HEK293T (cell line): ENCODE results near the gene TRPC4.
A peak's percentile ranks its signal among the peaks of the same experiment; 100 is the strongest.

Experiments
- CTCF ChIA-PET: fragments of 350-600 bp; formaldehyde crosslinking; extraction: SDS; loops from one replicate; lab custom pipeline; 2021; ENCODE audit warnings: antibody characterized with exemption, inconsistent platforms; lab: Yijun Ruan, JAX
- POLR2A ChIA-PET: fragments of 350-600 bp; formaldehyde crosslinking; extraction: SDS; loops from one replicate; lab custom pipeline; 2020; ENCODE audit warnings: antibody characterized with exemption, inconsistent platforms; lab: Yijun Ruan, JAX
- DNase-seq: peaks from one replicate; pipeline ENCODE4 v3.0.0; 2012; ENCODE audit warnings: mixed read lengths; ENCODE audit errors: extremely low spot score
- ARNT ChIP-seq: fragments of 450-650 bp; IDR thresholded peaks from 2 replicates; pipeline ENCODE4 v1.6.1; 2017; ENCODE audit warnings: mild to moderate bottlenecking
- BHLHE40 ChIP-seq: fragments of 450-650 bp; IDR thresholded peaks from 2 replicates; pipeline ENCODE4 v1.6.1; 2016; ENCODE audit warnings: mild to moderate bottlenecking, moderate library complexity, borderline replicate concordance
- CTBP1 ChIP-seq: fragments of 450-650 bp; IDR thresholded peaks from 2 replicates; pipeline ENCODE4 v1.6.1; 2016; ENCODE audit warnings: borderline replicate concordance
- ELF4 ChIP-seq: fragments of 450-650 bp; IDR thresholded peaks from 2 replicates; pipeline ENCODE4 v1.6.1; 2017; ENCODE audit warnings: antibody characterized with exemption
- FOXA1 ChIP-seq: fragments of 450-650 bp; IDR thresholded peaks from 2 replicates; pipeline ENCODE4 v1.6.1; 2016; ENCODE audit warnings: mild to moderate bottlenecking
- FOXK2 ChIP-seq: fragments of 450-650 bp; IDR thresholded peaks from 2 replicates; pipeline ENCODE4 v1.6.1; 2016; ENCODE audit warnings: mild to moderate bottlenecking
- FOXM1 ChIP-seq: fragments of 450-650 bp; IDR thresholded peaks from 2 replicates; pipeline ENCODE4 v1.6.1; 2017; ENCODE audit warnings: mild to moderate bottlenecking, borderline replicate concordance
- HDGF ChIP-seq: fragments of 450-650 bp; IDR thresholded peaks from 2 replicates; pipeline ENCODE4 v1.6.1; 2017; ENCODE audit warnings: antibody characterized with exemption, borderline replicate concordance
- L3MBTL2 ChIP-seq: fragments of 450-650 bp; conservative IDR thresholded peaks from 2 replicates; pipeline ENCODE4 v1.6.1; 2016; ENCODE audit warnings: mild to moderate bottlenecking
- LEF1 ChIP-seq: fragments of 450-650 bp; IDR thresholded peaks from 2 replicates; pipeline ENCODE4 v1.6.1; 2017; ENCODE audit warnings: mild to moderate bottlenecking, borderline replicate concordance
- NFRKB ChIP-seq: fragments of 450-650 bp; IDR thresholded peaks from 2 replicates; pipeline ENCODE4 v1.6.1; 2016; ENCODE audit warnings: mild to moderate bottlenecking, moderate library complexity
- PKNOX1 ChIP-seq: fragments of 450-650 bp; IDR thresholded peaks from 2 replicates; pipeline ENCODE4 v1.6.1; 2016
- SP1 ChIP-seq: fragments of 450-650 bp; IDR thresholded peaks from 2 replicates; pipeline ENCODE4 v1.6.1; 2017
- SUZ12 ChIP-seq: fragments of 450-650 bp; IDR thresholded peaks from 2 replicates; pipeline ENCODE4 v1.6.1; 2016; ENCODE audit warnings: mild to moderate bottlenecking
- TARDBP ChIP-seq: fragments of 450-650 bp; IDR thresholded peaks from 2 replicates; pipeline ENCODE4 v1.6.1; 2016
- ZNF384 ChIP-seq: fragments of 450-650 bp; IDR thresholded peaks from 2 replicates; pipeline ENCODE4 v1.6.1; 2016

The TRPC4 gene

GRCh38 chr13:37869506-37869755 lies 141 bp downstream of the TRPC4 start:
- ChIA-PET POLR2A (no interaction called here), CTCF (interaction anchor here (1.0 to 2.1 kb wide), 2 partner anchors 10 to 713 kb away, joined by 4 to 7 read pairs; no protein-coding TSS in a partner anchor)
- peak; percentile 12 for DNase-seq
- TF ChIP-seq PKNOX1 (no peak), HDGF (no peak), NFRKB (no peak), FOXA1 (no peak), ARNT (no peak), L3MBTL2 (no peak), SUZ12 (no peak), CTBP1 (no peak), SP1 (no peak), BHLHE40 (no peak), ELF4 (no peak)

GRCh38 chr13:37868691-37869505 lies 674 bp downstream of the TRPC4 start:
- DNase-seq: no peak
- POLR2A ChIA-PET: no interaction called here
- TF ChIP-seq SUZ12 (no peak), ARNT (no peak), ZNF384 (no peak), NFRKB (no peak), PKNOX1 (no peak), LEF1 (no peak), FOXA1 (no peak), FOXM1 (no peak), BHLHE40 (no peak), HDGF (no peak), SP1 (no peak), L3MBTL2 (no peak), CTBP1 (no peak), FOXK2 (no peak)
- CTCF ChIA-PET: interaction anchor here (0.6 to 2.1 kb wide), 2 partner anchors 9 to 713 kb away, joined by 3 to 7 read pairs; no protein-coding TSS in a partner anchor

- CTCF ChIA-PET: interaction anchor here (0.6 kb wide), 1 partner anchor 712 kb away, joined by 3 read pairs; no protein-coding TSS in a partner anchor
- DNase-seq: no peak
- TF ChIP-seq FOXK2: no peak
- no peak for TF ChIP-seq ARNT
- TF ChIP-seq LEF1: no peak
- no peak for TF ChIP-seq FOXM1
- no peak for TF ChIP-seq SP1
- no peak for TF ChIP-seq HDGF
- TF ChIP-seq SUZ12: no peak
- TF ChIP-seq TARDBP: no peak
- no peak for TF ChIP-seq ELF4
- no peak for TF ChIP-seq L3MBTL2
- no peak for TF ChIP-seq CTBP1
- no peak for TF ChIP-seq FOXA1
- TF ChIP-seq BHLHE40: no peak
- POLR2A ChIA-PET: no interaction called here
Measured at GRCh38 chr13:37863708-37864107, 5.9 kb downstream of the TRPC4 start.

GRCh38 chr13:37835392-37835791 lies 34.2 kb downstream of the TRPC4 start:
- DNase-seq: no peak
- ChIA-PET POLR2A (no interaction called here), CTCF (no interaction called here)
- no peak for TF ChIP-seq ARNT
- TF ChIP-seq LEF1: no peak
- TF ChIP-seq FOXK2: no peak
- no peak for TF ChIP-seq SP1
- TF ChIP-seq L3MBTL2: no peak
- no peak for TF ChIP-seq BHLHE40
- TF ChIP-seq ELF4: no peak
- TF ChIP-seq HDGF: no peak
- no peak for TF ChIP-seq CTBP1
- no peak for TF ChIP-seq SUZ12
- no peak for TF ChIP-seq NFRKB
- no peak for TF ChIP-seq PKNOX1
- no peak for TF ChIP-seq FOXM1
- no peak for TF ChIP-seq FOXA1

GRCh38 chr13:37833411-37833810 lies 36.2 kb downstream of the TRPC4 start:
- POLR2A ChIA-PET: no interaction called here
- TF ChIP-seq FOXK2 (no peak), NFRKB (no peak), ELF4 (no peak), TARDBP (no peak), SP1 (no peak), ARNT (no peak), FOXA1 (no peak), LEF1 (no peak), PKNOX1 (no peak)
- DNase-seq: no peak
- CTCF ChIA-PET: interaction anchor here (0.7 kb wide), 1 partner anchor 697 kb away, joined by 3 read pairs; no protein-coding TSS in a partner anchor
